GM21529 (cell line): ENCODE measurements around the gene KLK5.
"Not testable (repeated sequence)": the region's sequence is repeated elsewhere in the genome, so short reads cannot be mapped to it uniquely, and the experiment has no call there.

Experiments used
- ATAC-seq: cut with Tn5 transposase; IDR thresholded peaks from one replicate; pipeline ENCODE4 v1.9.1; 2021; ENCODE audit not compliant: unreplicated experiment

KLK5 gene

DNA sequence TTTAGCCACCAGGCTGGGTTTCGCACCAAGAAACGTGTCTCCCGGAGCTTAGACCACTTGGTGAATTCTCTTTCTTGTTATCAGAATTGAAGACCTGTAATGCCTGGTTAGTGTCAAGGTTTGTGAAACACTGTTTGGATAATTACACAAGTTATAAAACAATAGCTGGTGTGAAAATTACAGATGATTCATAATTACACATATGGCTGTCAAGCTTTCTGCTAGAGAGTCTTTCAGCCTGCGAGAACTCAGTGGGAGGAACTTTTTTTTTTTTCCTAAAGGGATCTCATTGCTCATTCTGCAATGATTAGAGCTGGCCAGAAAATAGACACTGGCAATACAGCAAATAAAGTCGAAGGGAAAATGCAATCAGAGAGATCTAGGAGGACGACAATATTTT, 28.3 kb downstream of the KLK5 start:
- no peak for ATAC-seq

DNA sequence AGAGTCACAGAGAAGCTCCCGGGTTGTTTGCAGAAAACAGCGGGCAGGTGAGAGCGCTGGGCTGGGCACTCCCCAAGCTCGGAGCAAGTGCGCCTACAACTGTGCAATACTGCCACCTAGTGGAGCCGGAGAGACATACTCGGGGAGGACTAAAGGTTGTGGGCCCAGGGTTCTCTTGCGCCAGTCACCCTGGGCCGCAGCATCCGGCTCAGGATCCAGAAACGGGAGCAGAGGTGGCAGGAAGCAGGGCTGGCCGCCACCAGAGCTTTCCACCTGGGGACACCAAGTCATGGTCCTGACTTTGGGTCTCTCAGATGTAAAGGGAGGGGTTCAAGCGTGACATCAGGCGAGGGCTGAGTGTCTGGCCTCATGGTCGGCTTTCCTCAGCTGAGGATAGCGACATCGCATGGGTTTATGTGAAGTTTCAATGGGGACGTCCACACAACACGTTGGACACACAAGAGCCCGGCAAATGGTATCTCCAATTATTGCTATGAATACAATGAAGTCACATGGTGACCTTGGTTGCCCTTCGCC, 30.5 kb downstream of the KLK5 start:
- peak; percentile 47 for ATAC-seq

DNA sequence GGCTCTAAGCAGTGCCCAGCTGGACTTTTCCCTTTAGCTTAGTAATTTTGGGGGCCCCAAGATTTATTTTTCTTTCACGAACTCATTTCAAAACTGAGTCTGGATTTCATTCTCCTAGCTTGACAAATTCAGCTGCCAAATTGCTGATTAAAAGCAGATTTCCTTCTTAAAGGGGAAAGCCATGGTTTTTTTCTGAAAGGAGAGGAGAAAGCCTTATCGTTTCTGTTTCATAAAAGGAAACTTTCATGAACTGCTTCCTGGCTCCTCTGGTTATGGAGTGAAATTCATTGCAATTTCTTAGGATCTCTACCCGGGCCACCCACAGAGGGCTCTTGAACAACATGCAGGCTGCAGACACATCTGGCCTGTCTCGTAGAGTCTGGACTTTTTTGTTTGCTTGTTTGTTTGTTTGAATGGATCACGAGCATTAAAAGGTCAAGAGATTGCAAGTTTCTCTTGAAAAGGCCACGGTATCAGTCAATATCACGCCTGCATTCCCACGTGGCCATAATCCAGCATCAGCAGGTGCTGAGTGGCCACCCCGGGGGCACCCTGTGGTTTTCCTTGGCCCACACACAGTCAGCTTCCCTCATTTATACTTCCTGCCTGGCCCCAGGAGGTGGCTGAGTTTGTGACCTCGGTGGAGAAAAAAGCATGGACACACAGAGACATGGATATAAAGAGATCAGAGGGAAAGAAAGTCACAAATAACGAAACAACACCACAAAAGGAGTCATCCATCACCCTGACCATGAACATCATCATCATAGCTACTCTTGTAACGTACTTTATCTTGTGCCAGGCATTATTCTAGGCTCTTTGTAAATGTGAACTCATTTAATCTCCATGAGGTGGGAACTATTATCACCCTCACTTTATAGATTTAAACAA, 31.2 kb downstream of the KLK5 start:
- no peak for ATAC-seq

DNA sequence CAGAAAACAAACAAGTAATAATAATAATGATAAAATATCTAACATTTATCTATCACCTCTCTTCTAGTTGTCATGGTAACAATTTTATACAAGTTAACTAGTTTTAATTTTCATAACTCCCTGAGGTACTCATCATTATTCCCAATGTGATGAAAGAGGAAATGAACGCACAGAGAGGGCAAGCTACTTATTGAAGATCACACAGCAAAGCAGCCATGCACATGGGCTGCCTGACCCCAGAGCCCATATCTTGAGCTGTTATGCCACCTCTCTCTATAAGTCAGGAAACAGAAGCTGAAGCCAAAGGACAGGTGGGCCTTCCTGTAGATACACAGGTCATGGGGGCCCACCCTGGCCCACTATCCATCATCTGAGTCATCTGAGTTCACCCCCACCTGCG, 36.8 kb downstream of the KLK5 start:
- ATAC-seq: no peak

DNA sequence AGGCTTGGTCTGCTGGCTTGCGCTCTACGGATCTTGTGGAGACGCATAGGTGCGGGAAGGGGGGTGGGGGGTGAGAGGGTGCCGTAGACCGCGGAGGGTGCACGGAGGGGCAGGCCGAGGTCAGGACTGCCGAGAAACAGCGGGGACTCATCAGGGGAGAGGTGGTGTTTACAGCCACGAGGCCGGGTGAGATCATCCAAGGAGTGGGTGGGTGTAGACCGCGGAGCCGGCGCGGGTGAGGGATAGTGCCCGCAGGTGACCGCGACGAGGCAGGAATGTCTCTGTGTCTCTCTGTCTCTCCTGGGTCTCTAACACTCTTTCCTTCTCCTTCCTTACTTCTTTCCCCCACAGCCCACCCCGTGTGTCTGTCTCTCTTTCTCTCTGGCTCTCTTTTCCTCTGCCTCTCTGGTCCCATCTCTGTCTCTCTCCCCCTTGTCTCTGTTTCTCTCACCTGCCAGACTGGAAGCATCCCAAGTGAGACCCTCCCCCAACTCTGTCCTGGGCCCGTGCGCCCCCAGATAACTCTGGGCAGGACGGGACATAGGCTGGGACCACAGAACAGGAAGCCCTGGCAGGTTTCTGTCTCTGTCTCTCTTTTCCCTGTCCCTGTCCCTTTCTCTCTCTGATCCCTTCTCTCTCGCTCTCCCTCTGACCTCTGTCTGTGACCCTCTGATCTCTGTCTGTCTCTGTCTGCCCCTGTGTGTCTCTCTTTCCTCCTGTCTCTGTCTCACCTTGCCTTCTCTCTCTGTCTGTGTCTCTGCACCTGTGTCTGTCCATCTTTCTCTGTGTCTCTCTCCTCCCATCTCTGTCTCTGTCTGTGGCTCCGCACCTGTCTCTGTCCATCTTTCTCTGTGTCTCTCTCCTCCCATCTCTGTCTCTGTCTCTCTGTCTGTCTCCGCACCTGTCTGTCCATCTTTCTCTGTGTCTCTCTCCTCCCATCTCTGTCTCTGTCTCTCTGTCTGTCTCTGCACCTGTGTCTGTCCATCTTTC, 39.8 kb downstream of the KLK5 start:
- ATAC-seq: no peak

DNA sequence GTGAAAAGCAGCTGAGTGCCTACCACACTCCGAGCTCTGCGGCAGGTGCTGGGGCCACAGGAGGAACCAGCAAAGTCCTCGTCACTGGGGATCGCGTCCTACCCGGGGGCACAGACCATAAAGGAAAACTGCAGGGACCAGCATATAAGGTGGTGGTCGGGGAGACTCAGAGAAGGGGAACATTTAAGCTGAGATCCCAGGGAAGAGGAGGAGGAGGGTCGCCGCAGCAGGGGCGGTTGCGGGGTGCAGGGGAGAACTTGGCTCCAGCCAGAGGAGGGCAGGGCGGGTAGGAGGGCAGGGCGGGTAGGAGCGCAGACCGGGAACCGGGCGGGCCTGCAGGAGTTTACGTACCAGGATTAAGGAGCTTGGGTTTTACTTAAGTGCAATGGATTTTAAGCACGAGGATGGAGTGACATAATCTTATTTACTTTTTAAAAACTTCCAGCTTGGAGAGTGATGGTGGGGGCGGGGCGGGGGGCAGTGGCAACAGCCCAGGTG, 40.7 kb downstream of the KLK5 start:
- no peak for ATAC-seq

DNA sequence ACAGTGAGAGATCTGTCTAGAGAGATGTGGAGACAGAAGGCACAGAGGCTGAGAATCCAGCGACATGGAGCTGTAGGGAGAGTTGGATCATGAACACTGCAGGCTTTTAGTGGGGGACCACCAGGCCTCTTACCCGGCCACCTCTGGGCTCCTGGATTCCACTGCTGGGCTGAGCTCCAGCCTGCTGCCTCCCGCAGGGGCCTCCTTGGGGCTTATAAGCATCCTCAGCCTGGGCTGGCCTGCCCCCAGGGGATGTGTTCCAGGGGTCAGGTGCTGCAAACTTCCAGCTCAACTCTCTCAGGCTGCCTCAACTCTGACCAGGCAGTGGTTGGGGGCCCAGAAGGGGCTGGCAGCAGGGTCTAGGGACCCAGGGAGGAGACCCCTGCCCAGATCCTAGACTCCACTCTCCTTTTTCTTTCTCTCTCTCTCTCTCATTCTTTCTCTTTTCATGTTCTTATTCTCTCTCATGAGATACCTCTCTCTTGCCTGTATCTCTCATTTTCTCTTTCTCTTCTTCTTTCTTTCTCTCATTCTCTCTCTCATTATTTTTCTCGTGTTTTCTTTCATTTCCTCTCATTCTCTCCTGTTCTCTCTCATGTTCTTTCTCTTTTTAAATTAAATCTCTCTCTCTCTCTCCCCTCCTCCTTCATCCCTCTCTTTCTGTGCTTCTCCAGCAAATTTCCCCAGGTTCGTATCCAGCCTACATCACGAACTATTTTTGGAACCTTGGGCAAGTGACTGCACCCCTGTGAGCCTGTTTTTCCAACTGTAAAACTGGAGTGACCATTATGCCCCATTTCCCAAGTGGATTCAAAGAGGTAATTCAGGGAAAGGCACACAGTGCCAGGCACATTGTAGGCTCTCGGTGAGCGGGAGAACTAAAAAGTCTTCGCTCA, 41.4 kb downstream of the KLK5 start, which contains the start of gene KLK4:
KLK4 (minus strand) TSS at position 190 of the 896 bp plus-strand sequence. CDS start 657 bp downstream, outside the sequence.
- ATAC-seq: no peak

DNA sequence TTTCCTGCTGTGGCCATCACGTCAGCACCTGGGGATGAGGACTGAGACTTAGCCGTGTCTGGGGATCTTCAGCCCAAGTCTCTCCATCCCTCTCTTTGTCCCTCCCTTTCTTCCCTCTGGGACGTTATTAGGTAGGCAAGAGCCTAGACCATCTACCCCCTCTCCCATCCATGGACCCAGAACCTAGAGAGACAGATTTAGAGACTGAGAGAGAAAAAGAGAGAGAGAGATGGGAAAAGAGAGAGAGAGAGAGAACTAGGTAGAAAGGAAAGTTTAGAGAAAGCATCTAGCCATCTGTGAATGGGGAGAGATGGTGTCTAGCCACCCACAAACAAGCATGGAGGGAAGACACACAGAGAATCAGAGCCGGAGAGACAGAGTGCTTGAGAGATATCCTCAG, 42.1 kb downstream of the KLK5 start:
- ATAC-seq: no peak

DNA sequence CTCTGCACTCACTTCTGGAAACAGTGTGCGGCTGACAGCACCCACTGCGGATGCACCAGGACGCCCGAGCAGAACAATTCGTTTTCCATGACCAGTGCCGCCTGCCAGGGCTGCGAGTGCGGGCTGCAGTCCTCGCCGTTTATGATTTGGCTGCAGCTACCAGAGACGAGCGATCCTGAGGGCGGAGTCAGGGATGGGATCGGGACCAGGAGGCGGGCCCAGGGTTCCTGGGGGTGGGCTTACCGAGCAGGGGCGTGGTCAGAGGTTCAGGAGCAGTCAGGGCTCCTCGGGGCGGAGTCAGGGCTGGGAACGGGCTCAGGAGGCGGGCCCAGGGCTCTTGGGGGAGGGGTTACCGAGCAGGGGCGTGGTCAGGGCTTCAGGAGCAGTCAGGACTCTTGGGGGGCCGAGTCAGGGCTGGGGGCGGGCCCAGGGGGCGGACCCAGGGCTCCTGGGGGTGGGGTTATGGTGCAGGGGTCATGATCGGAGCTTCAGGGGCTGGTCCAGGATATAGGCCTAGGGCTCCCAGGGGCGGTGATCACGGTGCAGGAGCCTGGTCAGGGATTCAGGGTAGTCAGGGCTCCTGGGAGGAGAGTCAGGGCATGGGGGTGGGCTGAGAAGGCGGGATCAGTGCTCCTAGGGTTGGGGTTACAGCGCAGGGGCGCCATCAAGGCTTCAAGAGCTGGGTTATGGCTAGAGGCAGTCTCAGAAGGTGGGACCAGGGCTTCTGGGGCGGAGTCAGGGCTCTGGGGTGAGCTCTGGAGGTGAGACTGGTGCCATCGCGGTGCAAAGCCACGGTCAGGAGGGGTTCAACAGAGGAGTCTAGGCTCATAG, 43.4 kb downstream of the KLK5 start:
- peak; percentile 62 for ATAC-seq

DNA sequence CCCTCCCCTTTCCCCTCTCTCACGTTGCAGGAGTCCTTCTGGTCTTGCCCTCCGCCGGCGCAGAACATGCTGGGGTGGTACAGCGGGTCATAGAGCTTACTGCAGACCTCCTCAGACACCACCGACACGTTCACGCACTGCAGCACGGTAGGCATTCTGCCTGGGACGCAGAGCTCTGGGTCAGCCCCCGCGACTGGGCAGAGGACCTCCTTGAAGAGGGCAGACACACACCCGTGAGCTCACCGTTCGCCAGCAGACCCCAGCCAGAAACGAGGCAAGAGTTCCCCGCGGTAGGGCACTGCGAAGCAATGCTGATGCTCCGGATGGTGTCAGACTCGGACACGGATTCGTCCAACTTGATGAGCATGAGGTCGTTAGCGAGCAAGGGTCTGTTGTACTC, 44.5 kb downstream of the KLK5 start:
- no peak for ATAC-seq

DNA sequence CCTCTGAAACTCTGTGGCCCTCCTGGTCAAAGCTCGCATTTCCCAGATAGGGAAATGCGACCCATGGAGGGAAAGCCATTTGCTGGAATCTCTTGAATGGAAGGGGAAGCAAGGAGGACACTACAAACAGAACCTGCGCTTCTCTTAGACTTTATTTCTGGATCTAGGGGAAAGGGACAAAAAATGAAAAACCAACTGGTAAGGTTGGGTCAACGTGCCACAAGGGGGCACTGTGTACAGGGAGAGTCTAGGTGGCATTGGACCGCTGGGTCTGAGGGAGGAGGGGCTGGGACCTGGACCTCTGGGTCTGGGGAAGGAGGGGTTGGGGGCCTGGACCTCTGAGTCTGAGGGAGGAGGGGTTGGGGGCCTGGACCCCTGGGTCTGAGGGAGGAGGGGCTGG, 46.6 kb downstream of the KLK5 start:
- no peak for ATAC-seq

DNA sequence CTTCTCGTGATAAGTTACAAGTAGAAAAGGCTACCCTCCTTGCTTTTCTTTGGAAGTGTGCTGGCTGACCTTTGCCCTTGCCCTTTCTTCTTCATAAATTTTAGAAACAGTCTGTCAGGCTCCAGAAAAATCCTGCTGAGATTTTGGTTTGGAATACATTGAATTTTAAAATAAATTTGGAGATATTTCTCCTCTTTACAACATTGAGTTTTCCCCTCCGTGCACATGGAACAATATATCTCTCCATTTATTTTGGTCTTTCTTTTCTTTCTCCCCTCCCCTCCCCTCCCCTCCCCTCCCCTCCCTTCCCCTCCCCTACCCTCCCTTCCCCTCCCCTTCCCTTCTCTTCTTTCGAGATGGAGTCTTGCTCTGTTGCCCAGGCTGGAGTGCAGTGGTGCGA, 50.2 kb downstream of the KLK5 start:
- ATAC-seq: no peak

DNA sequence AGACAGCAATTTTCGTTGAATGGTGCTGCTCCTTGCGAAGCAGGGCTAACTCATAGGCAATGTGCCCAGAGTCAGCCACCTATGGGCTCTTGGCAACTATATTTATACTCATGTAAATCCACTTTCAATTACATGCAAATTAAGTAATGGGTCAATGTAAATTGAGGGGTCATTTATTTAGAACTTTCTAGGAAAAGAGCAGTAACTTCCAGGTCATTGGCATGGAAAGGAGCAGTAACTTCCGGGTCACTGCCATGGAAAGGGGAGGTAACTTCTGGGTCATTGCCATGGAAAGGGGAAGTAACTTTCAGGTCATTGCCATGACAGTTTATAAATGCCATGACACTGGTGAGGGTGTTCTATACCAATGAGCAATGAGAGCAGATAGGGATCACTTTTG, 53.3 kb downstream of the KLK5 start:
- ATAC-seq: no peak

DNA sequence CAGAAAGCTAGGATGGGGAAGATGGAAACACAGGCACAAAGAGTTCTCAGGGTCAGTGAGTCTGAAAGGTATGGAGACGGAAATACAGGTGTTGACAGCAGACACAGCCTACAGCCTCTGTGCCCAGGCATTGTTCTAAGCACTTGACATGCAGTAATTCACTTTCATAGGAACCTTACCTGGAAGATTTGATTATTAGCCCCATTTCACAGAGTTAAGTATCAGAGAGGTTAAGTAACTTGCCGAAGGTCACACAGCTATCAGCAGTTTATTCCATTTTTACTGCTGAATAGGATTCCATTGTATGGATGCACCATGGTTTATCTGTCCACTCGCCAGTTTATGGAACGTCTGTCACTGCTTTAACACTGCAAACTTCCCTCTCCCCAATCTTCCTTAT, 54.8 kb downstream of the KLK5 start:
- ATAC-seq: no peak

DNA sequence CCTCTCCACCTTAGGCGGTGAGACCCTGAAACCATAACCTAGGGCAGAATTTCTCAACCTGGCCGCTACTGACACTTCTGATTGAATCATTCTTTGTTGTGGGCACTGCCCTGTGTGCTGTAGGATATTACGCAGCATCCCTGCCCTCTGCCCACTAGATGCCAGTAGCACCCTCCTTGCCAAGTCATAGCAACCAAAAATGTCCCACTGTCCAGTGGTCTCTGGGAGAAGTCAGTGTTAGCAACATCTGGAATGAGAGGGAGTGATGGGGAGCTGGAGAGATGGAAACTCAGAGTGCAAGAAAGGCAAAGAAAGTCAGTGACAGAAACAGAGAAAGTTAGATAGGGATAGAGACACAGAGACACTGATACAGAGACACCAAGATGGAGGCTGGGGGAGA, 55.2 kb downstream of the KLK5 start:
- no peak for ATAC-seq

DNA sequence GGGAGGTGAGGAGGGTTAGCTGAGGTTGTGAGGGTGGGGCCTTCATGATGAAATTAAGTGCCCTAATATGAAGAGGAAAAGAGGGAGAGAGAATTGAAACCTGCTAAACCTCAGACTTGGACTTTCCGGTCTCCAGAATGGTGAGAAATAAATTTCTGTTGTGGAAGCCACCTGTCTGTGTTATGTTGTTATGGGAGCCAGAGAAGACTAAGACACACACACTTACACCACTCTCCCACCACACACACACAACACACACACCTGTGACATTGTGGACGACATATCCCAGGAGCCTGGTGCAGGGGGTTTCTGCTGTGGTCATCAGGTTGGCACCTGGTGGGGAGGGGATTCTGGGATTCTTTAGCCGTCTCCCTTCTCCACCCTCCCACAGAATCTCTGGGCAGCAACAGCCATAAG, 55.6 kb downstream of the KLK5 start:
- no peak for ATAC-seq

DNA sequence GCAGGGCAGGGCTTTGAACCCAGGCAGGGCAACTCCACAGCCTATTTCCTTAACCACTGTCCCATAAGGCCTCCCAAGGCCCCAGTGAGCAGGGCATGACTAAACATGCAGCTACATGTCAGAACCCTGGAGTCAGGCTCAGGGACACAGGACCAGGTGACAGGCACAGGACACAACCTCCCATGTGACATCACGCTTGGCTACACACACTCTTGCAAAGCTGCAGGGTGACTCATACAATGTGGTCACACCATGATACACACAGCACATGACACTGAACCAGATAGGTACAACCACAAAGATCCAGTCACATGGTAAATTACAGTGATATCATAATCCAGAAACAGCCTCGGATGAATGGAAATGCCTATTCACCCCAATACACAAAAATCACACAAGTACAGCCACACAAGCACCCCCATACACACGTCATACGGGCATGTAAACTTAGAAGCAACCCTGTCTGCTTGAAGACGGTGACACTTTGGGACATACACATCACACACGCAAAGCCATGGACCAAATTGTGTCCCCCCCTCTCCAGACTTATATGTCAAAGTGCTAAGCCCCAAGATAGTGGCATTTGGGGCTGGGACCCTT, 56.1 kb downstream of the KLK5 start:
- peak; percentile 83 for ATAC-seq

DNA sequence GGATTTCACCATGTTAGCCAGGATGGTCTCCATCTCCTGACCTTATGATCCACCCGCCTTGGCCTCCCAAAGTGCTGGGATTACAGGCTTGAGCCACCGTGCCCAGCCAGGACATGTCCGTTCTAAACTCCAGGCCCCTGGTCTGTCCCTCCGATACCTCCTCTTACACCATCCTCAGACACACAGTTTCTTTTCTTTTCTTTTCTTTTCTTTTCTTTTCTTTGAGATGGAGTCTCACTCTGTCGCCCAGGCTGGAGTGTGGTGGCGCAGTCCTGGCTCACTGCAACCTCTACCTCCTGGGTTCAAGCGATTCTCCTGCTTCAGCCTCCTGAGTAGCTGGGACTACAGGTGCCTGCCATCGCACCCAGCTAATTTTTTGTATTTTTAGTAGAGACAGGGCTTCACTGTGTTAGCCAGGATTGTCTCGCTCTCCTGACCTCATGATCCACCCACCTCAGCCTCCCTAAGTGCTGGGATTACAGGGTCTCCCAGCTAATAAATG, 56.7 kb downstream of the KLK5 start:
- not testable (repeated sequence) for ATAC-seq
